Brain pericyte (primary cell): ENCODE measurements around the gene MICAL3.
A peak's percentile ranks its signal among the peaks of the same experiment; 100 is the strongest.

Source experiments
- DNase-seq: peaks from one replicate; pipeline ENCODE4 v3.0.0-alpha.2; 2012; ENCODE audit warnings: low read depth, low spot score

Gene MICAL3

GRCh38 chr22:17782158-17782557, 242.2 kb downstream of the MICAL3 start:
- no peak for DNase-seq

- peak; percentile 60 for DNase-seq
Observed at GRCh38 chr22:17781319-17782031, 242.9 kb downstream of the MICAL3 start.

- no peak for DNase-seq
Observed at GRCh38 chr22:17780741-17781318, 243.5 kb downstream of the MICAL3 start.

- no peak for DNase-seq
Observed at GRCh38 chr22:17780116-17780740, 244.1 kb downstream of the MICAL3 start.

GRCh38 chr22:17779286-17780115, 244.9 kb downstream of the MICAL3 start:
- no peak for DNase-seq

- no peak for DNase-seq
Observed at GRCh38 chr22:17778412-17778976, 245.9 kb downstream of the MICAL3 start.

- no peak for DNase-seq
Observed at GRCh38 chr22:17777717-17778044, 246.7 kb downstream of the MICAL3 start.

GRCh38 chr22:17777005-17777716, 247.2 kb downstream of the MICAL3 start:
- no peak for DNase-seq

GRCh38 chr22:17775781-17776465, 248.4 kb downstream of the MICAL3 start:
- no peak for DNase-seq

- DNase-seq = no peak
Observed at GRCh38 chr22:17774926-17775685, 249.3 kb downstream of the MICAL3 start.

- DNase-seq = no peak
Observed at GRCh38 chr22:17774206-17774925, 250.0 kb downstream of the MICAL3 start, which contains the start of gene BID. Gene BID (minus strand): TSS chr22:17774469. CDS start chr22:17750116, 24,353 bp downstream.

- DNase-seq = no peak
Observed at GRCh38 chr22:17773606-17774205, 250.7 kb downstream of the MICAL3 start.

GRCh38 chr22:17772958-17773605, 251.3 kb downstream of the MICAL3 start:
- DNase-seq = no peak

GRCh38 chr22:17772249-17772957, 252.0 kb downstream of the MICAL3 start:
- DNase-seq = no peak

GRCh38 chr22:17770180-17771077, 253.9 kb downstream of the MICAL3 start:
- no peak for DNase-seq

- DNase-seq = no peak
Observed at GRCh38 chr22:17769716-17770082, 254.7 kb downstream of the MICAL3 start.
